PC-9 (cell line): ENCODE data around the gene RNF20.

ENCODE experiments used
- CTCF ChIP-seq: fragments of 200-600 bp; sonication (generic); conservative IDR thresholded peaks from 2 replicates; pipeline ENCODE4 v1.6.1; 2017; ENCODE audit warnings: mixed run types, antibody characterized with exemption, mild to moderate bottlenecking, moderate library complexity
- EZH2 ChIP-seq: fragments of 200-600 bp; sonication (generic); IDR thresholded peaks from 2 replicates; pipeline ENCODE4 v1.8.0; 2017; ENCODE audit warnings: antibody characterized with exemption, low read depth

GRCh38 chr9:101533334-101534204, at the start of gene RNF20:
- TF ChIP-seq CTCF (no peak), EZH2 (no peak)
